Vagina (tissue), 2 donors: Measurements from ENCODE around the gene CSTA.

Experiments
- POLR2A ChIP-seq, 2 donors: fragments of 450-650 bp; IDR thresholded peaks; one replicate each; pipeline ENCODE4 v1.6.1; 2017; ENCODE audit warnings: antibody characterized with exemption in 2 of 2, mild to moderate bottlenecking in 2 of 2, moderate library complexity in 2 of 2
- TF ChIP-seq, protein P1 (sequence below), 3 experiments: fragments of 450-650 bp in 2 of 3; fragments of 200-600 bp in 1 of 3; sonication (generic) in 1 of 3; IDR thresholded peaks; one replicate each; pipeline ENCODE4 v1.5.1; 2017 to 2019; ENCODE audit warnings: antibody characterized with exemption in 3 of 3, mild to moderate bottlenecking in 2 of 3, moderate library complexity in 2 of 3

DNA sequence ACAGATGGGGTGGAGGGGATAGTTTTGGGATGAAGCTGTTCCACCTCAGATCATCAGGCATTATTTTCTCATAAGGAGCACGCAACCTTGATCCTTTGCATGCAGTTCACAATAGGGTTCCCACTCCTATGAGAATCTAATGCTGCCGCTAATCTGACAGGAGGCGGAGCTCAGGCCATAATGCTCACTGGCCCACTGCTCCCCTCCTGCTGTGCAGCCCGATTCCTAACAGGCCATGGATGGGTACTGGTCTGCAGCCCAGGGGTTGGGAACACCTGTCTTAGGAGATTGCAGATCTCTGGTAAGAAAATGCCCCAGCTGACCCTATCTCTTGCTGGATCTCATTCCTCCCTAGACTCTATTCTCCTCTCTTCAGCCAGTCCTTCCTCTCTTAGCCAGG lies 6.8 kb downstream of the CSTA start:
- TF ChIP-seq, protein P1, sequence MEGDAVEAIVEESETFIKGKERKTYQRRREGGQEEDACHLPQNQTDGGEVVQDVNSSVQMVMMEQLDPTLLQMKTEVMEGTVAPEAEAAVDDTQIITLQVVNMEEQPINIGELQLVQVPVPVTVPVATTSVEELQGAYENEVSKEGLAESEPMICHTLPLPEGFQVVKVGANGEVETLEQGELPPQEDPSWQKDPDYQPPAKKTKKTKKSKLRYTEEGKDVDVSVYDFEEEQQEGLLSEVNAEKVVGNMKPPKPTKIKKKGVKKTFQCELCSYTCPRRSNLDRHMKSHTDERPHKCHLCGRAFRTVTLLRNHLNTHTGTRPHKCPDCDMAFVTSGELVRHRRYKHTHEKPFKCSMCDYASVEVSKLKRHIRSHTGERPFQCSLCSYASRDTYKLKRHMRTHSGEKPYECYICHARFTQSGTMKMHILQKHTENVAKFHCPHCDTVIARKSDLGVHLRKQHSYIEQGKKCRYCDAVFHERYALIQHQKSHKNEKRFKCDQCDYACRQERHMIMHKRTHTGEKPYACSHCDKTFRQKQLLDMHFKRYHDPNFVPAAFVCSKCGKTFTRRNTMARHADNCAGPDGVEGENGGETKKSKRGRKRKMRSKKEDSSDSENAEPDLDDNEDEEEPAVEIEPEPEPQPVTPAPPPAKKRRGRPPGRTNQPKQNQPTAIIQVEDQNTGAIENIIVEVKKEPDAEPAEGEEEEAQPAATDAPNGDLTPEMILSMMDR (IDR thresholded peaks at IDR 0.05), result no peak
- TF ChIP-seq POLR2A (IDR thresholded peaks at IDR 0.05), result no peak
